Lower leg skin (tissue), 4 donors: ENCODE measurements around the gene TBX1. TPM values are rescaled to one million over a fixed set of nuclear protein-coding genes. Genes with fewer than 3 reads are reported as not detected.
"Not testable (repeated sequence)": the region's sequence is repeated elsewhere in the genome, so short reads cannot be mapped to it uniquely, and the experiment has no call there.

ENCODE experiments used
- DNase-seq, 2 donors: peaks; one replicate each; pipeline ENCODE4 v3.0.0-alpha.2; 2019; ENCODE audit warnings: low spot score in 2 of 2
- H3K4me3 ChIP-seq: fragments of 200-600 bp; sonication (generic); 2 replicates; pipeline ENCODE4 v1.5.1; 2017; ENCODE audit warnings: mild to moderate bottlenecking, low read depth; ENCODE audit not compliant: poor library complexity, severe bottlenecking
- POLR2A ChIP-seq, 2 donors: fragments of 450-650 bp; IDR thresholded peaks; one replicate each; pipeline ENCODE4 v1.6.1; 2016 to 2017; ENCODE audit warnings: antibody characterized with exemption in 2 of 2, mild to moderate bottlenecking in 1 of 2, moderate library complexity in 1 of 2
- WGBS, 2 donors: methylation state at CpG; one replicate each; pipeline ENCODE4 v1.1.5; 2018; 5-methylcytosine and 5-hydroxymethylcytosine counted together
- intact Hi-C: fragments of 100-400 bp; cut with DNase I; formaldehyde crosslinking; loops from one replicate; pipeline ENCODE4 v1.15.0; 2023; ENCODE audit warnings: low total_unique reads
- total RNA-seq, 4 donors: library from RNA; depleted of rRNA; stranded (reverse); fragments of >200 nt; gene quantifications; one replicate each; pipeline ENCODE4 v1.1.0, GENCODE V29; 2016
- TF ChIP-seq, protein P1 (sequence below), 3 donors: fragments of 450-650 bp; IDR thresholded peaks; one replicate each; pipeline ENCODE4 v1.5.1; 2016; ENCODE audit warnings: antibody characterized with exemption in 3 of 3, mild to moderate bottlenecking in 3 of 3, moderate library complexity in 2 of 3

Gene TBX1
- total RNA-seq, 4 donors from 2014 or later, result 1.5 to 14.1 (median 4.9) TPM

GRCh38 chr22:19772673-19773469 lies 12.3 kb downstream of the TBX1 start:
- intact Hi-C loops, result no loop called here

DNA sequence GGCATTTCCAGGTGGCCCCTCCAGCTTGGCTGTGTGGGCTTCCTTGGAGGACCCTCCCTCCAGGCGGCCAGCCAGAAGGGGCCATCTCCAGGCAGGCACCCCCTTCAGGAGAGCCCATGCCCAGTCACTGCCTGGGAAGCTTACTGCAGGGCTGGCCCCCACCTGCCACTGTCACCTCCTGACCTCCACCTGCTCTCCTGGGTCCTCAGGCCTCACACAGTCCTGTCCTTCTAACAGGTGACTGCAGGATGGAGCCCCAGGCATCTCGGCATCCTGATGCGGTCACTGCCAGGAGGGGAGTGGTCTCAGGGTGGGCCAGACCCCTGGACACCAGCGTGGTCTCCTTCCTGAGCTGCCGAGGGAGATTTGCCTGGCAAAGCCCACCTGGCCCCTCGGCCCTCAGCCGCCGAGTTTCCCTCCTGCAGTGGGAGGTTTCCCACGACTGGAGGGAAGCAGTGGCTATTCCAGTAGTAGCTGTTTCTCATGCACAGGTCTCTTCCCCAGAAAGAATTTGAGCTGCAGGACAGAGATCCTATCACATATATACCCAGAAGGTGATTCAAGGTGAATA lies 13.0 kb downstream of the TBX1 start:
- no peak for DNase-seq

More at GRCh38 chr22:19772673-19773469, 12.3 kb downstream of the TBX1 start:
- no peak for DNase-seq
- 79 to 83% methylated on average over 25 of the region's 25 CpGs for WGBS, 2 donors
- H3K4me3 ChIP-seq, result no peak overlapping the region
- no peak for TF ChIP-seq POLR2A (IDR thresholded peaks at IDR 0.05)
- TF ChIP-seq, protein P1, sequence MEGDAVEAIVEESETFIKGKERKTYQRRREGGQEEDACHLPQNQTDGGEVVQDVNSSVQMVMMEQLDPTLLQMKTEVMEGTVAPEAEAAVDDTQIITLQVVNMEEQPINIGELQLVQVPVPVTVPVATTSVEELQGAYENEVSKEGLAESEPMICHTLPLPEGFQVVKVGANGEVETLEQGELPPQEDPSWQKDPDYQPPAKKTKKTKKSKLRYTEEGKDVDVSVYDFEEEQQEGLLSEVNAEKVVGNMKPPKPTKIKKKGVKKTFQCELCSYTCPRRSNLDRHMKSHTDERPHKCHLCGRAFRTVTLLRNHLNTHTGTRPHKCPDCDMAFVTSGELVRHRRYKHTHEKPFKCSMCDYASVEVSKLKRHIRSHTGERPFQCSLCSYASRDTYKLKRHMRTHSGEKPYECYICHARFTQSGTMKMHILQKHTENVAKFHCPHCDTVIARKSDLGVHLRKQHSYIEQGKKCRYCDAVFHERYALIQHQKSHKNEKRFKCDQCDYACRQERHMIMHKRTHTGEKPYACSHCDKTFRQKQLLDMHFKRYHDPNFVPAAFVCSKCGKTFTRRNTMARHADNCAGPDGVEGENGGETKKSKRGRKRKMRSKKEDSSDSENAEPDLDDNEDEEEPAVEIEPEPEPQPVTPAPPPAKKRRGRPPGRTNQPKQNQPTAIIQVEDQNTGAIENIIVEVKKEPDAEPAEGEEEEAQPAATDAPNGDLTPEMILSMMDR (IDR thresholded peaks at IDR 0.05), result no peak

GRCh38 chr22:19774628-19775027 lies 14.1 kb downstream of the TBX1 start:
- no peak for DNase-seq
- WGBS, 2 donors, result 94 to 96% methylated on average over 8 of the region's 8 CpGs
- no peak overlapping the region for H3K4me3 ChIP-seq
- intact Hi-C loops, result no loop called here
- TF ChIP-seq, protein P1 (IDR thresholded peaks at IDR 0.05), result no peak
- no peak for TF ChIP-seq POLR2A (IDR thresholded peaks at IDR 0.05)

More for the DNA sequence above, 13.0 kb downstream of the TBX1 start:
- intact Hi-C loops, result no loop called here
- no peak overlapping the region for H3K4me3 ChIP-seq
- TF ChIP-seq, protein P1 (IDR thresholded peaks at IDR 0.05), result no peak
- TF ChIP-seq POLR2A (IDR thresholded peaks at IDR 0.05), result no peak
- 87 to 94% methylated on average over 8 to 9 of the region's 9 CpGs for WGBS, 2 donors

DNA sequence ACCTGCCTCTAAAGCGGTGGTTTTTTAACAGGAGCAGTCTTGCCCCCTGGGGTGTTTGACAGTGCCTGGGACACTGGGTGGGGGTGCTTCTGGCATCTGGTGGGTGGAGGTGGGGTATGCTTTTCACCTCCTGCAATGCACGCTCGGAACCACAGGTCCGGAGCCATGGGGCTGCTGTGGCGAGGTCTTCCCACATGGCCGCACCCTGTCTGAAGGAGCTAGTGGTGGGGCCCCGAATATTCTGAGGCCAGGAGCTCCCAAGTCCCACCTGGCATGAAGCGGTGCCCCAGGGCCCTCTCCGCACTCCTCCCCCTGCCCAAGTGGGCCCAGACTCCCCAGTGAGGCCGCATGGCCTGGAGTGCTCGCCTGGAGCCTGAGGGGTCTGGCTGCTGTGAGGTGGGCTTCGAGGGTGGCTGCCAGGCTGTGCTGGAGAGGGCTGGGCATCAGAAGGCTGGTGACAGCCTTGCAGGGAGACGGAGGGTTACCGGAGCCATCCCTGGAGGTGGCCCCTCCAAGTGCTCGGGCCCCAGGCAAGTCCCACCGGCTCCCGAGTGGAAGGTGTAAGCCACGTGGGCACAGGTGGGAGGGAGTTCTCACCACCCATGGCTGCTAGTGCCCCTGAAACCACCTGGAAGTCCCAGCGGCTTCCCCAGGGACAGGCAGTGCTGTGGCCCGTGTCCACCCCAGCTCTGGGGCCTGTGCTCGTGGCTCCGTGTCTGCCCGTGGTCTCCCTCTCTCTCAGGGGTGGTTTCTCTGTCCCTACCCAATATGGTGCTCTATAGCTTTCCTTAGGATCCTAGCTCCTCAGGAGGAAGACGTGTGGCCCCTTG lies 15.1 kb downstream of the TBX1 start:
- TF ChIP-seq, protein P1 (IDR thresholded peaks at IDR 0.05), result no peak
- no peak for TF ChIP-seq POLR2A (IDR thresholded peaks at IDR 0.05)
- 89 to 93% methylated on average over 19 of the region's 24 CpGs for WGBS, 2 donors
- no peak for DNase-seq
- H3K4me3 ChIP-seq, result no peak overlapping the region
- intact Hi-C loops, result no loop called here

GRCh38 chr22:19776433-19777031 lies 16.0 kb downstream of the TBX1 start:
- H3K4me3 ChIP-seq, result no peak overlapping the region
- 32 to 37% methylated on average over 18 of the region's 18 CpGs for WGBS, 2 donors
- intact Hi-C loops, result no loop called here
- TF ChIP-seq, protein P1 (IDR thresholded peaks at IDR 0.05), result no peak
- no peak for TF ChIP-seq POLR2A (IDR thresholded peaks at IDR 0.05)
- no peak for DNase-seq

GRCh38 chr22:19777192-19777591 lies 16.6 kb downstream of the TBX1 start:
- H3K4me3 ChIP-seq, intact Hi-C loops, DNase-seq: not testable (repeated sequence)
- 90 to 96% methylated on average over 6 of the region's 6 CpGs for WGBS, 2 donors
